ENCODE data around the gene LAGE3. TPM values are rescaled to one million over a fixed set of nuclear protein-coding genes. Genes with fewer than 3 reads are reported as not detected.

The LAGE3 gene
- total and polyA plus RNA-seq, 10 of the 15 experiments (the other 5 are each of a cell fraction or from before 2014, with no cell fraction given) = 5.3 to 63.7 (median 19.7) TPM

DNA sequence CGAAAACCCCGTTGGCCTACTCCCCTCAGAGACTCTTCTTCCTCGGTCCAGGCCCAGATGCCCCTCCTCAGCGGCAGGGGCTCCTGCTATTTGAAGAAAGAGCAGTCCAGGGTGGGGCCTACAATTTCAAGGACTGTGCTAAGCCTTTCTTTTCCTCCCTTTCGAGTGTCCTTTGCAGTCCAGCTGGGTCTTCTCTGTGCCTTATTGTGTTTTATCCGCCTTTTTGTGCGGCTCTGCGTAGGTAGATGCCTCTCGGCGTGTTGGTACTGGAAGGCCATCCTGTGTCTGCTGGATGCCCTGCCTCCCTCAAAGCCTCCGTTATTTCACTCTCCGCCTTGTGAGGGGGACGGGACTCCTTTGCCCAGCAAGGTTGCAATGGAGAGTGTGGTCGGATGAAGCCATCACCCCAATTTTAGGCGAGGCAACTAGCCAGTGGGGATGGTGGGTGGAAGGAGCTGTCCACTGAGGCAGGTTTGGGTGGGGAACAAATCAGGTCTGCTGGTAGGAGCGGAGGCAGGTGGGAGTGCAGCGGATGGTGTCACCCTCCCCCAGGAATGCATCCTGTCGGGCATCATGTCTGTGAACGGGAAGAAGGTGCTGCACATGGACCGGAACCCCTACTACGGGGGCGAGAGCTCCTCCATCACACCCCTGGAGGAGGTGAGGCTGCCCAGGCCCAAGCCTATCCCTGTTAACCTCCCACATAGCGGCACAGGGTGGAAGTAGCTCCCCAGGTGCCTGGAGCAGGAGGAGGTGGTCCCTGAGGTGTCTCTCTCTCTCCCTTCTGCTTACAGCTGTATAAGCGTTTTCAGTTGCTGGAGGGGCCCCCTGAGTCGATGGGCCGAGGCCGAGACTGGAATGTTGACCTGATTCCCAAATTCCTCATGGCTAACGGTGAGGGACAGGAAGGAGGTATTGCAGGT, 40.8 kb downstream of the LAGE3 start:
- ChIA-PET POLR2A (interaction anchor here (0.7 to 1.7 kb wide), 4 partner anchors 11 to 52 kb away, joined by 3 read pairs; partner anchors contain the start of genes RPL10 and SLC10A3), SMC1A (ENCODE audit: uncharacterized antibody, unreplicated experiment) (no interaction called here), RAD21 (ENCODE audit: unreplicated experiment) (no interaction called here), CTCF (no interaction called here)
- H3K79me2 ChIP-seq (ENCODE audit: control insufficient read depth, insufficient read depth, low read length) = peaks cover 21% of the 10 kb centered on the region
- intact Hi-C loops (cut with micrococcal nuclease; ENCODE audit: unreplicated experiment) (loop anchor here (5.0 kb wide), 2 partner anchors 39 to 41 kb away; partner anchors contain the start of genes LAGE3 and RPL10), in situ Hi-C loops (cut with MboI) (no loop called here)
- no peaks in the 10 kb centered on the region for H3K27me3 ChIP-seq (replicated peaks in 1 of 2; ENCODE audit: control insufficient read depth in 2 of 2, insufficient read depth in 2 of 2, low read length in 1 of 2)
- H3K27ac ChIP-seq (ENCODE audit: control insufficient read depth, insufficient read depth) = no peak overlapping the region
- H4K20me1 ChIP-seq (ENCODE audit: control insufficient read depth, insufficient read depth) = no peaks in the 10 kb centered on the region
- peak overlapping the region; percentile 74 for H3K4me3 ChIP-seq
- no peaks in the 10 kb centered on the region; the same call in 2 of the 3 replicates for H3K9me3 ChIP-seq (replicated peaks; ENCODE audit: control insufficient read depth, insufficient read depth, low read length)
- peak overlapping the region; percentile 56; the same call in 1 of the 2 replicates for H3K9ac ChIP-seq (ENCODE audit: control insufficient read depth, insufficient read depth, low read length)
- no peak overlapping the region for H2AFZ ChIP-seq (ENCODE audit: control insufficient read depth, low read depth, low read length)
- TF ChIP-seq, protein P1, sequence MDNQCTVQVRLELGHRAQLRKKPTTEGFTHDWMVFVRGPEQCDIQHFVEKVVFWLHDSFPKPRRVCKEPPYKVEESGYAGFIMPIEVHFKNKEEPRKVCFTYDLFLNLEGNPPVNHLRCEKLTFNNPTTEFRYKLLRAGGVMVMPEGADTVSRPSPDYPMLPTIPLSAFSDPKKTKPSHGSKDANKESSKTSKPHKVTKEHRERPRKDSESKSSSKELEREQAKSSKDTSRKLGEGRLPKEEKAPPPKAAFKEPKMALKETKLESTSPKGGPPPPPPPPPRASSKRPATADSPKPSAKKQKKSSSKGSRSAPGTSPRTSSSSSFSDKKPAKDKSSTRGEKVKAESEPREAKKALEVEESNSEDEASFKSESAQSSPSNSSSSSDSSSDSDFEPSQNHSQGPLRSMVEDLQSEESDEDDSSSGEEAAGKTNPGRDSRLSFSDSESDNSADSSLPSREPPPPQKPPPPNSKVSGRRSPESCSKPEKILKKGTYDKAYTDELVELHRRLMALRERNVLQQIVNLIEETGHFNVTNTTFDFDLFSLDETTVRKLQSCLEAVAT (IDR thresholded peaks at IDR 0.05) = peak; percentile 54; the same call in 1 of the 2 replicates
- no peak for TF ChIP-seq CBFB (IDR thresholded peaks at IDR 0.05; ENCODE audit: low read depth)
- WGBS (ENCODE audit: insufficient coverage, insufficient replicate concordance, low lambda C conversion rate, missing lambda C conversion rate) = 61% methylated on average over 28 of the region's 28 CpGs
- DNase-seq (ENCODE audit: low read depth, low spot score) (no peak), FAIRE-seq (no peak), ATAC-seq (no peak)
- peaks cover 0 to 5% of the 10 kb centered on the region in 2 experiments; a peak in 1 of 4 replicates for H3K36me3 ChIP-seq (ENCODE audit: control insufficient read depth in 2 of 2, insufficient read depth in 2 of 2, low read length in 1 of 2)
- H3K4me1 ChIP-seq (ENCODE audit: control insufficient read depth, insufficient read depth, low read length) = no peaks in the 10 kb centered on the region
- no TSS peak for BruUV-seq (replicated peaks)
- H3K4me2 ChIP-seq (ENCODE audit: control insufficient read depth, insufficient read depth) = peak overlapping the region; percentile 84

Data from GM12878 (cell line).